Naive thymus-derived CD4-positive, alpha-beta T cell (primary cell): Measurements from ENCODE around the gene MTFR1L. TPM values are rescaled to one million over a fixed set of nuclear protein-coding genes. Genes with fewer than 3 reads are reported as not detected.

ENCODE experiments used
- ATAC-seq: fragments of 150-1000 bp; cut with Tn5 transposase; 2 replicates; pipeline ENCODE4 v1.10.0; 2021; ENCODE audit warnings: mild to moderate bottlenecking, moderate library complexity
- CTCF ChIA-PET: fragments of 350-600 bp; sonication (Branson Sonifier 250); formaldehyde crosslinking; loops from one replicate; lab custom pipeline; 2021; ENCODE audit warnings: antibody characterized with exemption; lab: Charles Lee
- POLR2A ChIA-PET: fragments of 350-600 bp; sonication (Branson Sonifier 250); formaldehyde crosslinking; loops from one replicate; lab custom pipeline; 2021; ENCODE audit warnings: antibody characterized with exemption, inconsistent platforms; lab: Charles Lee
- DNase-seq, 9 donors: peaks; one replicate each; pipeline versions ENCODE4 v3.0.0 to v3.0.0-alpha.2; 2020 to 2022; ENCODE audit warnings: mixed read lengths in 1 of 9
- H3K27ac ChIP-seq: one replicate; pipeline ENCODE4 v1.7.0; 2013; ENCODE audit warnings: mild to moderate bottlenecking, low read depth, low read length, moderate library complexity
- H3K27me3 ChIP-seq, 2 donors: one replicate each; pipeline ENCODE4 v1.7.0; 2013; ENCODE audit warnings: low read length in 2 of 2, mild to moderate bottlenecking in 2 of 2, moderate library complexity in 2 of 2; ENCODE audit not compliant: control insufficient read depth in 2 of 2, insufficient read depth in 2 of 2
- H3K36me3 ChIP-seq, 3 experiments: 1 replicate in 2 of 3; 2 replicates in 1 of 3; pipeline ENCODE4 v1.7.0; 2013; ENCODE audit warnings: low read length in 3 of 3, mild to moderate bottlenecking in 3 of 3, moderate library complexity in 1 of 3; ENCODE audit not compliant: insufficient read depth in 3 of 3, control insufficient read depth in 2 of 3
- H3K4me1 ChIP-seq, 2 donors: one replicate each; pipeline ENCODE4 v1.7.0; 2013; ENCODE audit warnings: low read length in 2 of 2, mild to moderate bottlenecking in 2 of 2, moderate library complexity in 1 of 2; ENCODE audit not compliant: control insufficient read depth in 2 of 2, insufficient read depth in 2 of 2
- H3K4me3 ChIP-seq: 2 replicates; pipeline ENCODE4 v1.7.0; 2013; ENCODE audit warnings: mild to moderate bottlenecking, low read length
- H3K9me3 ChIP-seq, 3 experiments: 1 replicate in 2 of 3; 2 replicates in 1 of 3; pipeline ENCODE4 v1.7.0; 2013; ENCODE audit warnings: low read length in 3 of 3; ENCODE audit not compliant: control insufficient read depth in 2 of 3
- H3K27ac Mint-ChIP-seq, 9 donors: one replicate each; pipeline ENCODE4 v1.8.0; 2020 to 2022; ENCODE audit warnings: mixed read lengths in 9 of 9, mild to moderate bottlenecking in 8 of 9, moderate library complexity in 5 of 9, inconsistent platforms in 2 of 9
- H3K27me3 Mint-ChIP-seq, 5 donors: one replicate each; pipeline ENCODE4 v1.8.0; 2021 to 2022; ENCODE audit warnings: mixed read lengths in 5 of 5, mild to moderate bottlenecking in 1 of 5
- H3K36me3 Mint-ChIP-seq, 5 donors: one replicate each; pipeline ENCODE4 v1.8.0; 2020 to 2022; ENCODE audit warnings: mixed read lengths in 5 of 5, mild to moderate bottlenecking in 3 of 5, inconsistent platforms in 1 of 5
- H3K4me1 Mint-ChIP-seq, 7 donors: one replicate each; pipeline ENCODE4 v1.8.0; 2020 to 2022; ENCODE audit warnings: mixed read lengths in 7 of 7, mild to moderate bottlenecking in 3 of 7, inconsistent platforms in 1 of 7
- H3K4me3 Mint-ChIP-seq, 10 donors: one replicate each; pipeline ENCODE4 v1.8.0; 2020 to 2022; ENCODE audit warnings: mild to moderate bottlenecking in 10 of 10, mixed read lengths in 10 of 10, moderate library complexity in 6 of 10, inconsistent platforms in 2 of 10
- H3K9me3 Mint-ChIP-seq, 11 donors: one replicate each; pipeline ENCODE4 v1.8.0; 2020 to 2022; ENCODE audit warnings: mixed read lengths in 11 of 11, mild to moderate bottlenecking in 4 of 11, inconsistent platforms in 1 of 11, moderate library complexity in 1 of 11
- intact Hi-C, 2 donors: fragments of 100-400 bp; cut with micrococcal nuclease; formaldehyde crosslinking; loops; one replicate each; pipeline ENCODE4 v1.15.1; 2023
- polyA plus RNA-seq, 2 donors: library from polyadenylated mRNA; unstranded; fragments of 300-500 nt; fragmentation: Illumina TruSeq; gene quantifications; one replicate each; pipeline ENCODE4 v1.2.3, GENCODE V29; 2021
- total RNA-seq, 6 experiments: library from RNA in 5 of 6; stranded (reverse) in 5 of 6; gene quantifications; 1 replicate in 5 of 6; 2 replicates in 1 of 6; pipeline ENCODE4 v1.2.3 and lab custom pipeline; 2021 to 2026

Gene MTFR1L
- total and polyA plus RNA-seq, 7 experiments from 2014 or later = 39.6 to 60.2 (median 42.4) TPM

- Mint-ChIP-seq H3K36me3 (no peaks in the 10 kb centered on the region), H3K4me3 (no peak overlapping the region), H3K4me1 (peaks cover 0 to 10% (median 7%) of the 10 kb centered on the region in 7 donors), H3K27ac (peak overlapping the region in 3 of 9 donors; percentile 3 to 72 (median 67)), H3K9me3 (no peaks in the 10 kb centered on the region), H3K27me3 (peaks cover 0 to 23% (median 0%) of the 10 kb centered on the region in 5 donors)
- ChIA-PET CTCF (interaction anchor here (0.7 kb wide), 1 partner anchor 15 kb away, joined by 4 read pairs; no protein-coding TSS in a partner anchor), POLR2A (interaction anchor here (0.6 to 1.4 kb wide), 4 partner anchors 17 to 137 kb away, joined by 3 read pairs; no protein-coding TSS in a partner anchor)
- Histone ChIP-seq H3K36me3 (no peaks in the 10 kb centered on the region), H3K27me3 (no peaks in the 10 kb centered on the region), H3K27ac (no peak overlapping the region), H3K4me1 (peaks cover 4% of the 10 kb centered on the region in 2 donors), H3K9me3 (no peaks in the 10 kb centered on the region), H3K4me3 (no peak overlapping the region)
- ATAC-seq = no peak
- no peak for DNase-seq
- intact Hi-C loops = no loop called here
Measured at GRCh38 chr1:25879675-25880074, 59.9 kb downstream of the MTFR1L start.

- POLR2A ChIA-PET = interaction anchor here (0.6 to 1.4 kb wide), 2 partner anchors 18 to 138 kb away, joined by 3 read pairs; no protein-coding TSS in a partner anchor
- ATAC-seq (no peak), DNase-seq (no peak)
- intact Hi-C loops = no loop called here
- no peak overlapping the region for H3K4me3 ChIP-seq
- H3K9me3 ChIP-seq = no peaks in the 10 kb centered on the region
- no peak overlapping the region for H3K27ac ChIP-seq
- H3K9me3 Mint-ChIP-seq = no peaks in the 10 kb centered on the region
- H3K27me3 ChIP-seq = no peaks in the 10 kb centered on the region
- H3K36me3 Mint-ChIP-seq = no peaks in the 10 kb centered on the region
- H3K36me3 ChIP-seq = no peaks in the 10 kb centered on the region
- H3K4me1 Mint-ChIP-seq = peaks cover 0 to 9% (median 4%) of the 10 kb centered on the region in 7 donors
- peaks cover 0 to 19% (median 0%) of the 10 kb centered on the region in 5 donors for H3K27me3 Mint-ChIP-seq
- H3K4me1 ChIP-seq = no peaks in the 10 kb centered on the region
- H3K4me3 Mint-ChIP-seq = no peak overlapping the region
- peak overlapping the region in 2 of 9 donors; percentile 57 to 72 for H3K27ac Mint-ChIP-seq
- CTCF ChIA-PET = interaction anchor here (0.5 to 2.1 kb wide), 2 partner anchors 15 to 329 kb away, joined by 7 to 8 read pairs; no protein-coding TSS in a partner anchor
Measured at GRCh38 chr1:25880518-25880917, 60.8 kb downstream of the MTFR1L start.

GRCh38 chr1:25881266-25881665 lies 61.5 kb downstream of the MTFR1L start:
- H3K27ac Mint-ChIP-seq = no peak overlapping the region
- no peak for DNase-seq
- no peak overlapping the region for H3K4me3 Mint-ChIP-seq
- H3K27me3 ChIP-seq = no peaks in the 10 kb centered on the region
- H3K9me3 ChIP-seq = no peaks in the 10 kb centered on the region
- no peaks in the 10 kb centered on the region for H3K36me3 ChIP-seq
- intact Hi-C loops = no loop called here
- POLR2A ChIA-PET = no interaction called here
- H3K27ac ChIP-seq = no peak overlapping the region
- H3K4me1 Mint-ChIP-seq = peaks cover 0 to 6% (median 0%) of the 10 kb centered on the region in 7 donors
- ATAC-seq = no peak
- H3K4me1 ChIP-seq = no peaks in the 10 kb centered on the region
- CTCF ChIA-PET = interaction anchor here (0.5 to 2.1 kb wide), 2 partner anchors 14 to 329 kb away, joined by 7 to 8 read pairs; no protein-coding TSS in a partner anchor
- no peaks in the 10 kb centered on the region for H3K36me3 Mint-ChIP-seq
- H3K27me3 Mint-ChIP-seq = peaks cover 0 to 15% (median 0%) of the 10 kb centered on the region in 5 donors
- no peak overlapping the region for H3K4me3 ChIP-seq
- no peaks in the 10 kb centered on the region for H3K9me3 Mint-ChIP-seq

Other genes starting within 250 kb of the MTFR1L start
- gene MAN1C1, start 203.2 kb upstream of the MTFR1L start, total RNA-seq = 10 to 100 TPM; 28.8 to 85.5 (median 69.9) TPM
- gene MAN1C1, start 203.2 kb upstream of the MTFR1L start, polyA plus RNA-seq = 10 to 100 TPM; 16.0 to 30.4 TPM
- 10 to 100 TPM; 11.9 to 27.7 (median 25.8) TPM for gene SELENON, start 19.8 kb upstream of the MTFR1L start, total RNA-seq
- 1 to 10 TPM; 2.6 to 5.6 TPM for gene SELENON, start 19.8 kb upstream of the MTFR1L start, polyA plus RNA-seq
- 1 to 10 TPM in 1 of 5 experiments, under 1 TPM in 1, not detected in 3; 0.83 to 4.3 TPM for gene AUNIP, start 39.5 kb downstream of the MTFR1L start, total RNA-seq
- not detected for gene AUNIP, start 39.5 kb downstream of the MTFR1L start, polyA plus RNA-seq
- gene PAQR7, start 55.8 kb downstream of the MTFR1L start, total RNA-seq = 1 to 10 TPM; 3.4 to 6.0 (median 4.0) TPM
- under 1 TPM; 0.21 to 0.51 TPM for gene PAQR7, start 55.8 kb downstream of the MTFR1L start, polyA plus RNA-seq
- gene STMN1, start 86.5 kb downstream of the MTFR1L start, total RNA-seq = 100 to 1,000 TPM in 1 of 5 experiments, 10 to 100 TPM in 4; 29.3 to 347 (median 75.3) TPM
- 100 to 1,000 TPM; 247 to 289 TPM for gene STMN1, start 86.5 kb downstream of the MTFR1L start, polyA plus RNA-seq
- gene PAFAH2, start 178.1 kb downstream of the MTFR1L start, total RNA-seq = 10 to 100 TPM; 11.4 to 36.0 (median 12.7) TPM
- 10 to 100 TPM; 19.5 to 23.7 TPM for gene PAFAH2, start 178.1 kb downstream of the MTFR1L start, polyA plus RNA-seq
- under 1 TPM in 2 of 5 experiments, not detected in 3; 0.14 to 0.32 TPM for gene EXTL1, start 201.8 kb downstream of the MTFR1L start, total RNA-seq
- gene EXTL1, start 201.8 kb downstream of the MTFR1L start, polyA plus RNA-seq = not detected
- gene SLC30A2, start 226.2 kb downstream of the MTFR1L start, total RNA-seq = not detected
- not detected for gene SLC30A2, start 226.2 kb downstream of the MTFR1L start, polyA plus RNA-seq
- gene TRIM63, start 247.7 kb downstream of the MTFR1L start, total RNA-seq = not detected
- gene TRIM63, start 247.7 kb downstream of the MTFR1L start, polyA plus RNA-seq = not detected